Gastroesophageal sphincter (tissue), 4 donors: ENCODE data around the gene ING5. TPM values are rescaled to one million over a fixed set of nuclear protein-coding genes. Genes with fewer than 3 reads are reported as not detected.

Experiments
- ATAC-seq: fragments of 150-250 bp; one replicate; pipeline ENCODE4 v1.9.1; 2016; ENCODE audit warnings: mild to moderate bottlenecking, moderate library complexity
- H3K27ac ChIP-seq, 4 donors: fragments of 200-600 bp; sonication (generic) in 3 of 4; 1 replicate in 3 of 4; 2 replicates in 1 of 4; pipeline ENCODE4 v1.5.1; 2016 to 2019
- H3K27me3 ChIP-seq: fragments of 200-600 bp; sonication (generic); one replicate; pipeline ENCODE4 v1.5.1; 2019
- H3K36me3 ChIP-seq, 2 donors: fragments of 200-600 bp; sonication (generic); one replicate each; pipeline ENCODE4 v1.5.1; 2019; ENCODE audit warnings: control low read depth in 1 of 2
- H3K4me1 ChIP-seq, 3 donors: fragments of 200-600 bp; sonication (generic); 1 replicate in 2 of 3; 2 replicates in 1 of 3; pipeline ENCODE4 v1.5.1; 2016 to 2019; ENCODE audit warnings: control low read depth in 2 of 3
- H3K4me3 ChIP-seq, 2 donors: fragments of 200-600 bp; sonication (generic); one replicate each; pipeline ENCODE4 v1.5.1; 2019; ENCODE audit warnings: mild to moderate bottlenecking in 1 of 2, moderate library complexity in 1 of 2
- H3K9me3 ChIP-seq, 3 donors: fragments of 200-600 bp; sonication (generic); one replicate each; pipeline ENCODE4 v1.5.1; 2017 to 2019; ENCODE audit warnings: control low read depth in 2 of 3
- EP300 ChIP-seq: sonication (generic); formaldehyde crosslinking; IDR thresholded peaks from one replicate; pipeline ENCODE4 v1.6.1; 2017; ENCODE audit warnings: antibody characterized with exemption, mild to moderate bottlenecking
- POLR2A ChIP-seq, 2 donors: fragments of 450-650 bp; IDR thresholded peaks; one replicate each; pipeline ENCODE4 v1.6.1; 2017; ENCODE audit warnings: antibody characterized with exemption in 2 of 2, mild to moderate bottlenecking in 2 of 2, moderate library complexity in 1 of 2
- POLR2AphosphoS5 ChIP-seq: sonication (generic); formaldehyde crosslinking; IDR thresholded peaks from one replicate; pipeline ENCODE4 v1.6.1; 2017; ENCODE audit warnings: antibody characterized with exemption
- whole genome bisulfite sequencing, 2 donors: methylation state at CpG; one replicate each; pipeline ENCODE4 v1.1.5; 2018; ENCODE audit warnings: low coverage in 1 of 2; 5-methylcytosine and 5-hydroxymethylcytosine counted together
- total RNA-seq, 4 donors: library from RNA; depleted of rRNA; stranded (reverse); fragments of >200 nt; gene quantifications; one replicate each; pipeline ENCODE4 v1.1.0, GENCODE V29; 2016
- TF ChIP-seq, protein P1 (sequence below), 4 experiments: fragments of 200-600 bp in 2 of 4; fragments of 450-650 bp in 2 of 4; sonication (generic) in 1 of 4; IDR thresholded peaks; one replicate each; pipeline ENCODE4 v1.5.1; 2017 to 2019; ENCODE audit warnings: antibody characterized with exemption in 4 of 4, mild to moderate bottlenecking in 2 of 4, moderate library complexity in 2 of 4

ING5 gene
- total RNA-seq, 4 donors from 2014 or later, result 18.0 to 46.7 (median 35.5) TPM

DNA sequence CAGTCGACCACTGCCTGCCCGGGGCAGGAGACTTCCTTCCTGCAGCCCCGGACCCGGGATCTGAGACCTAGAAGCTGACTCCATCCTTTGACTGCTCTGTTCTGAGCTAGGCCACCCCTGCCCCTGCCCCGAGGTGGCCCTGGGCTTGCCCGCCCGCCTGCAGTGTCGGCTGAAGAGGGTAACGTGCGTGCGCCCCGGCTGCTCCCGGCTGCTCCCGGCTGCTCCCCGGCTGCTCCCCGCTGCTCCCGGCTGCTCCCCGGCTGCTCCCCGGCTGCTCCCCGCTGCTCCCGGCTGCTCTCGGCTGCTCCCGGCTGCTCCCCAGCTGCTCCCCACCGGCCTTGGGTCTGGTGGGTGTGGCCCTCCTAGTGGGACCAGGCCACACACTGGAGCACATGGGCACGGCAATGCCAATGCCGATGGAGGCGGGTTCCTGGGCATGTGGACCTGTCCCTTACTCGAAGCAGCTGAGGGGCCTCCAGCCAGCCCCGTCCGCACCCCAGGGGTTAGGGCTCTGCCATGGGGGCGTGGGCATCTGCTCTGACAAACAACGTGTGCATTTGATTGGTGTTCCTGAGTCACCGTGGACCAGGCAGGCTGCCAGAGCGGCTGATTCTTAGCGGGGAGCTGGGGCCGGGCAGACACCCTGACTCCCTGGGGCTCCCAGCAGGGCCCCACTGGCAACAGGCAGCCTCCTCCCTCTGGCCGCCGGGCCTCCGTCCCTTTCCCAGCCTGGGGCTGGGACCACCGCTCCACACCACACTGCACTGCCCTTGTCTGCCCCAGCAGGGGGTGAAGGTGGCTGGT is 72.8 kb downstream of the ING5 start:
- no peaks in the 10 kb centered on the region for H3K9me3 ChIP-seq
- WGBS, 2 donors, result no CpG with 5 or more reads among the region's 40 CpGs
- H3K4me1 ChIP-seq, result peaks cover 0 to 20% (median 7%) of the 10 kb centered on the region in 3 donors
- no peak overlapping the region for H3K4me3 ChIP-seq
- no peaks in the 10 kb centered on the region for H3K36me3 ChIP-seq
- ATAC-seq, result no peak
- no peak overlapping the region for H3K27ac ChIP-seq
- H3K27me3 ChIP-seq, result peaks cover 79% of the 10 kb centered on the region
- TF ChIP-seq POLR2AphosphoS5, result no peak
- no peak for TF ChIP-seq EP300
- TF ChIP-seq, protein P1, sequence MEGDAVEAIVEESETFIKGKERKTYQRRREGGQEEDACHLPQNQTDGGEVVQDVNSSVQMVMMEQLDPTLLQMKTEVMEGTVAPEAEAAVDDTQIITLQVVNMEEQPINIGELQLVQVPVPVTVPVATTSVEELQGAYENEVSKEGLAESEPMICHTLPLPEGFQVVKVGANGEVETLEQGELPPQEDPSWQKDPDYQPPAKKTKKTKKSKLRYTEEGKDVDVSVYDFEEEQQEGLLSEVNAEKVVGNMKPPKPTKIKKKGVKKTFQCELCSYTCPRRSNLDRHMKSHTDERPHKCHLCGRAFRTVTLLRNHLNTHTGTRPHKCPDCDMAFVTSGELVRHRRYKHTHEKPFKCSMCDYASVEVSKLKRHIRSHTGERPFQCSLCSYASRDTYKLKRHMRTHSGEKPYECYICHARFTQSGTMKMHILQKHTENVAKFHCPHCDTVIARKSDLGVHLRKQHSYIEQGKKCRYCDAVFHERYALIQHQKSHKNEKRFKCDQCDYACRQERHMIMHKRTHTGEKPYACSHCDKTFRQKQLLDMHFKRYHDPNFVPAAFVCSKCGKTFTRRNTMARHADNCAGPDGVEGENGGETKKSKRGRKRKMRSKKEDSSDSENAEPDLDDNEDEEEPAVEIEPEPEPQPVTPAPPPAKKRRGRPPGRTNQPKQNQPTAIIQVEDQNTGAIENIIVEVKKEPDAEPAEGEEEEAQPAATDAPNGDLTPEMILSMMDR (IDR thresholded peaks at IDR 0.05), result no peak
- TF ChIP-seq POLR2A (IDR thresholded peaks at IDR 0.05), result no peak

GRCh38 chr2:241775223-241776177 is 73.7 kb downstream of the ING5 start:
- H3K36me3 ChIP-seq, result no peaks in the 10 kb centered on the region
- no peak overlapping the region for H3K27ac ChIP-seq
- peaks cover 0 to 17% (median 7%) of the 10 kb centered on the region in 3 donors for H3K4me1 ChIP-seq
- ATAC-seq, result no peak
- no peak overlapping the region for H3K4me3 ChIP-seq
- 89 to 90% methylated on average over 6 to 8 of the region's 34 CpGs for WGBS, 2 donors
- H3K9me3 ChIP-seq, result no peaks in the 10 kb centered on the region
- peaks cover 74% of the 10 kb centered on the region for H3K27me3 ChIP-seq
- TF ChIP-seq POLR2AphosphoS5 (no peak), EP300 (no peak), POLR2A (IDR thresholded peaks at IDR 0.05) (no peak)
- TF ChIP-seq, protein P1 (IDR thresholded peaks at IDR 0.05), result no peak

DNA sequence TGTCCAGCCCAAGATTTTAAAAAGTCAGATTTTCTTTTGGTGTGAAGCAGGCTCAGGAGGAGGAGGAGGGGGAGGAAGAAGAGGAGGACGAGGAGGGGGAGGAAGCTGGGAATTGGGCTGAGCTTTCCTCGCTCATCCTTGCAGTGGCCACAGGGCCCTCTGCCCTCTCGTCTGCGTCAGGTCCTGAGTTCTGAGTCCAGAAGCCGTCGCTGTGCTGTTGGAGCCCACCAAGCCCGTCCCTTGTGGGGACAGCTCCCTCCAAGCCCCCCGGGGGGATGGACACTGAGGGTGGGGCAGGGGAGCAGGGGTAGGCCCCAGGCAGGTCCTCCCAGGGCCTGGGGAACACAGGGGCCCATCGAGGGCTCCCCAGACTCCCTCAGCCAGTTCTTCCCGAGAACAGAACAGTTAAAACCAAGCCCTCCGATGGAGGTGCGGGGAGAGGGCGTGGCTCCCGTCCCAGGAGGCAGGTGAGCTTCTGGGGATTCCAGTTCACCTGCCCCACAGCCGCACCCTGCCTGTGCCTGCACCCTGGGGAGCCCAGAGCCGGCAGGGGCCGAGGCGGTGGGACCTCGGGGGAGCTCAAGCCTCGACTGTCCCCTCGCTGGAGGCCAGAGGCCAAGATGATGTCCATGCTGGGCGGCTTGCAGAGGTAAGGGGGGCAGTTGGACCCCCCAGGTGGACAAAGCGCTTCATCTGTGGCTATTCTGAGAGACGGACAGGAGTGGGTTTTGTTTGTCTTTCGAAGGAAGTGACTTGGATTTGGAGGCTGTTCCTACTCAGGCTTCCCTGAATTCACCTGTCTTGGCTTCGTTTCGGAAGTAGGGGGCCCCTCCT is 74.7 kb downstream of the ING5 start, which contains the start of gene GAL3ST2:
GAL3ST2 (plus strand) TSS at position 487 of the 834 bp plus-strand sequence; CDS start at position 621, 134 bp downstream.
- Histone ChIP-seq H3K9me3 (peaks cover 0 to 8% (median 0%) of the 10 kb centered on the region in 3 donors), H3K36me3 (no peaks in the 10 kb centered on the region), H3K4me3 (no peak within 1 kb of the TSS), H3K4me1 (peaks cover 0 to 6% (median 3%) of the 10 kb centered on the region in 3 donors), H3K27ac (no peak within 1 kb of the TSS), H3K27me3 (peaks cover 63% of the 10 kb centered on the region)
- WGBS, 2 donors, result 80% methylated on average over 5 of the region's 27 CpGs; no CpG with 5 or more reads in 1 of the 2 donors
- TF ChIP-seq, protein P1 (IDR thresholded peaks at IDR 0.05), result no peak
- TF ChIP-seq EP300 (no peak), POLR2AphosphoS5 (no peak), POLR2A (IDR thresholded peaks at IDR 0.05) (no peak)
- no peak for ATAC-seq

DNA sequence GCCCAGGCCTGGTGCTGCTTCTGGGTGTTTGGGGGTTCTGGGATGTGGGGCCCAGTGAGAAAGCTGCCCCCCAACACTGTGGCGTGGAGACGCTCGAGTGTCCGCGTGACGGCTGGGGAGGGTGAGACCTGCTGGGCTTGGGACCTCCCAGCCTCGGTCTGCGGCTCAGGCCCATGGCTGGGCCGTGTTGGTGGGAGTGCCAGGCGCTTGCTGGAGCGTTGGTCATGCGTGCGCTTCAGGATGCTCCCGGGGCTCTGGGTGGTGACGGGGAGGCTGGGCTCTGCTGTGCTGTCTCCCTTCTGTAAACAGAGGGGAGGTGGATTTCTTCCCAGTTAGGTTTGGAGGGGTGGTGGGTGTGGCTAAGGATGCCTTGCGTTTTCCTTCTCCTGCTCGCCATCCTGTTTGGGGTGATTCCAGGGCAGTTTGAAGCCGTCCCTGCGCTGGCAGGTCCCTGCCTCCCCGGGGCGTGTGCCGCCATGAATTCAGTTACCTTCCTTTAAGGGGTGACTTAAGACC is 75.4 kb downstream of the ING5 start:
- Histone ChIP-seq H3K4me1 (no peaks in the 10 kb centered on the region), H3K27ac (no peak overlapping the region), H3K27me3 (peaks cover 57% of the 10 kb centered on the region), H3K36me3 (no peaks in the 10 kb centered on the region), H3K4me3 (no peak overlapping the region), H3K9me3 (peaks cover 0 to 8% (median 0%) of the 10 kb centered on the region in 3 donors)
- no CpG with 5 or more reads among the region's 22 CpGs for WGBS, 2 donors
- TF ChIP-seq POLR2A (IDR thresholded peaks at IDR 0.05), result no peak
- ATAC-seq, result no peak
